Gastroesophageal sphincter (tissue), 3 donors: Measurements from ENCODE around the gene C1orf226.

Source experiments
- EP300 ChIP-seq: sonication (generic); formaldehyde crosslinking; IDR thresholded peaks from one replicate; pipeline ENCODE4 v1.6.1; 2017; ENCODE audit warnings: antibody characterized with exemption, mild to moderate bottlenecking
- POLR2A ChIP-seq, 2 donors: fragments of 450-650 bp; IDR thresholded peaks; one replicate each; pipeline ENCODE4 v1.6.1; 2017; ENCODE audit warnings: antibody characterized with exemption in 2 of 2, mild to moderate bottlenecking in 2 of 2, moderate library complexity in 1 of 2
- POLR2AphosphoS5 ChIP-seq: sonication (generic); formaldehyde crosslinking; IDR thresholded peaks from one replicate; pipeline ENCODE4 v1.6.1; 2017; ENCODE audit warnings: antibody characterized with exemption
- TF ChIP-seq, protein P1 (sequence below), 4 experiments: fragments of 200-600 bp in 2 of 4; fragments of 450-650 bp in 2 of 4; sonication (generic) in 1 of 4; IDR thresholded peaks; one replicate each; pipeline ENCODE4 v1.5.1; 2017 to 2019; ENCODE audit warnings: antibody characterized with exemption in 4 of 4, mild to moderate bottlenecking in 2 of 4, moderate library complexity in 2 of 4

DNA sequence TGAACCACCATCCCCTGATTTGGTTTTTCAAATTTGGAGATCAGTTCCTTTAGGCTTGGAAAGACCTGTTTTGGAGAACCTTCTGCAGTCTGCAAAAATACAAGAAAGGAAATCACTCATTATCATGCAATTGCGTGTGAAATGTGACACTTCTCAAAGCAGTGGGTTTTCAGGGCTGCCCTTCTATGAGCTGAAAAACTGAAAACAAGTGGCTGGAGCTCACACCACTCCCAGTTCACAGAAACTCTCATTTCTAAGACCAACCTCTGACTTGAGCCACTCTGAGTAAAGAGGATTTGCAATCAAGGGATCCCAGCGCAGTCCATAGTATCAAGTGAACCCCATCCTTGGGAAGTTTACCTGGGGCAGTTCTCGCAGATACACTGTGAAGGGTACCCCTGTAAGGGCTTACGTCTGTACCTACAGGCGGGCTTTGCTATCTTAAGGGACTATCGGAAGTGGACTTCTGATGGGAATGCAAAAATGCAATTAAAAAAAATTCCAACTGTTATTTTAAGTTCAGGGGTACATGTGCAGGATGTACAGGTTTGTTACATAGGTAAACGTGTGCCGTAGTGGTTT is 17.6 kb downstream of the C1orf226 start:
- TF ChIP-seq, protein P1, sequence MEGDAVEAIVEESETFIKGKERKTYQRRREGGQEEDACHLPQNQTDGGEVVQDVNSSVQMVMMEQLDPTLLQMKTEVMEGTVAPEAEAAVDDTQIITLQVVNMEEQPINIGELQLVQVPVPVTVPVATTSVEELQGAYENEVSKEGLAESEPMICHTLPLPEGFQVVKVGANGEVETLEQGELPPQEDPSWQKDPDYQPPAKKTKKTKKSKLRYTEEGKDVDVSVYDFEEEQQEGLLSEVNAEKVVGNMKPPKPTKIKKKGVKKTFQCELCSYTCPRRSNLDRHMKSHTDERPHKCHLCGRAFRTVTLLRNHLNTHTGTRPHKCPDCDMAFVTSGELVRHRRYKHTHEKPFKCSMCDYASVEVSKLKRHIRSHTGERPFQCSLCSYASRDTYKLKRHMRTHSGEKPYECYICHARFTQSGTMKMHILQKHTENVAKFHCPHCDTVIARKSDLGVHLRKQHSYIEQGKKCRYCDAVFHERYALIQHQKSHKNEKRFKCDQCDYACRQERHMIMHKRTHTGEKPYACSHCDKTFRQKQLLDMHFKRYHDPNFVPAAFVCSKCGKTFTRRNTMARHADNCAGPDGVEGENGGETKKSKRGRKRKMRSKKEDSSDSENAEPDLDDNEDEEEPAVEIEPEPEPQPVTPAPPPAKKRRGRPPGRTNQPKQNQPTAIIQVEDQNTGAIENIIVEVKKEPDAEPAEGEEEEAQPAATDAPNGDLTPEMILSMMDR (IDR thresholded peaks at IDR 0.05), result no peak
- TF ChIP-seq POLR2AphosphoS5 (no peak), POLR2A (IDR thresholded peaks at IDR 0.05) (no peak), EP300 (no peak)
